NCI-H748 (cell line): ENCODE results near the gene COPS8.
A peak's percentile ranks its signal among the peaks of the same experiment; 100 is the strongest.

Source experiments
- DNase-seq: peaks from one replicate; lab custom pipeline; 2025; ENCODE audit not compliant: unreplicated experiment; lab: John Stamatoyannopoulos, UW

The COPS8 gene

DNA sequence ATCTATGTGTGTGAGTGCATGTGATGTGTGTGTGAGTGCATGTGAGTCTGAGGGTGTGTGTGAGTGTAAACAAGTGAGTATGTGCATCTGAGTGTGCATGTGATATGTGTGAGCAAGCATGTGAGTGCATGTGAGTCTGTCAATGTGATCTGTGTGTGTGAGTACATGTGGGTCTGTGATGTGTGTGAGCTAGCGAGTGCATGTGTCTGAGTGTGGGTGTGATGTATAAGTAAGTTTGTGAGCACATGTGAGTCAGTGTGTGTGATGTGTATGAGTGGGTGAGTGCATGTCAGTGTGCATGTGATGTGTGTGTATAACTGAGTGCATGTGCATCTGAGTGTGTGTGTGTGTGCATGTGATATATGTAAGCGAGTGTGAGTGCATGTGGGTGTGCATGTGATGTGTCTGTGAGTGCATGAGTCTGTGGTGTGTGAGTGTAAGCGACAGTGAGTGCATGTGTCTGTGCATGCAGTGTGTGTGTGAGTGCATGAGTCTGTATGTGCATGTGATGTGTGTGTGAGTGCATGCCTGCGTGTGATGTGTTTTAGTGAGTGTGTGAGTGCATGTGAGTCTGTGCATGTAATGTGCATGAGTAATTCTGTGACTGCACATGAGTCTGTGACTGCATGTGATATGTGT, 44.1 kb downstream of the COPS8 start:
- DNase-seq = no peak

- DNase-seq = no peak
Observed at GRCh38 chr2:237130562-237131421, 45.1 kb downstream of the COPS8 start.

- no peak for DNase-seq
Observed at GRCh38 chr2:237131749-237132533, 46.3 kb downstream of the COPS8 start.

DNA sequence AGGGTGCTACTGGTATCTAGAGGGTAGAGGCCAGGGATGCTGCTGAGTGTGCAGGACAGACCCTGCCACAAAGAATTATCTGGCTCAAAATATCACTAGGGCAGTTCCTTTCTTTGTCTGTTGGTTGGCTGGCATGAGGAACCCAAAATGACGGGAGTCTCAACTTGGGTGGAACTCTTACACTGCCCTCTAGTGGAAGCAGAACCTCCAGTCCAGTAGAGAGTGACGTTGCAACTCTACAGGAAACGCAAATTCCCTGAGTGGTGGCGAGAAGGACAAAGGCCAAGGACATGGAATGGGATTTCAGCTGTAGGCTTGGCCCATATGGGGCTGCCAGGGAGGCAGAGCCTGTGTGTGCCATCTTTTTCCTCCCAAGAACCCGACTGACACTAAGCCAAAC, 47.1 kb downstream of the COPS8 start:
- DNase-seq = peak; percentile 44

GRCh38 chr2:237134321-237135230, 48.9 kb downstream of the COPS8 start:
- no peak for DNase-seq

DNA sequence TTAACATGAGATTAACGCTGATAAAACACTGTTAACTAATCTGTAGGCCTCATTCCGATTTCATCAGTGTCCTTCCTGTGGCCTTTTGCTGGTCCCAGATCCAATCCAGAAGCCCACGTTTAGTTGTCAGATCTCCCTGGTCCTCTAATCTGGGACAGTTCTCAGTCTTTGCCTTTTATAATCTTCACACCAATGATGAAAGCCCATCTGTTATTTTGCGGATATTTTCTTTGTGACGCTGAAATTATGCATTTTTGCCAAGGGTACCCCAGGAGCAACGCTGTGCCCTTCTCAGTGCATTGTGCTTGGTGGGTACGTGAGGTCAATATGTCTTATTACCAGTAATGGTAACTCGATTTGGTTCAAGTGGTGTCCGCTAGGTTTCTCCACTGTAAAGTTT, 51.1 kb downstream of the COPS8 start:
- DNase-seq = no peak

DNA sequence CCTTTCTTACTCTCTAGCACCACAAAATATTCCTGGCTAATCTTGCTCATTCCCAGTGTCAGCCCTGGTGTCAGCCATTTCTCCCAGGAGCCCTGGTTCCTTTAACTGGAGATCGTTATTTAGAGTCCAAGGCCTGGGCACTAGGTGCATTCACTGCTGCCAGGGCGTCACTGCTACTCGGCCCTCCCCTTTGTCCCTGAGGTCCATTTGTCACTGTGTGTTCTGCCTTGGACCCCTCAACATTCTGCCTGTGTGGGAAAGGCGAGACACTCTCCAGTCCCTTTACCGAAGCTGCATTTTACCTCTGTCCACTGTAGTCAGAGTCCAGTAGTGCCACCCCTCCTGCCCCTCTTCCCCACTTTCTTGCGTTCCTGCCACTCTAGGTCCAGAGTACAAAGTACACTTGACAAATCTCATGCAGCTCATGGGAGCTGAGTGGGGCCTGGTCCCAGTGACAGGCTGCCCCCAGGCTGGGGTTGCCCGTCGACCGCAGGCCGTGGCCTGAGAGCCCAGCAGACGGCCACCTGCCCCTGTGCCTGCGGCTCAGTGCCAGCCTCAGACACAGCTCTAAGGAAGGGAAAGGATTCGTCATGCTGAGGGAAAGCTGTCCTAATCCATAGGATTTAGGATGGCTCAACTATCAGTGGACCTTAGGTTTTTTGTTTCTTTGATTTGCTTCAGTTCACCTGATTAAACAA, 52.1 kb downstream of the COPS8 start:
- DNase-seq = no peak

DNA sequence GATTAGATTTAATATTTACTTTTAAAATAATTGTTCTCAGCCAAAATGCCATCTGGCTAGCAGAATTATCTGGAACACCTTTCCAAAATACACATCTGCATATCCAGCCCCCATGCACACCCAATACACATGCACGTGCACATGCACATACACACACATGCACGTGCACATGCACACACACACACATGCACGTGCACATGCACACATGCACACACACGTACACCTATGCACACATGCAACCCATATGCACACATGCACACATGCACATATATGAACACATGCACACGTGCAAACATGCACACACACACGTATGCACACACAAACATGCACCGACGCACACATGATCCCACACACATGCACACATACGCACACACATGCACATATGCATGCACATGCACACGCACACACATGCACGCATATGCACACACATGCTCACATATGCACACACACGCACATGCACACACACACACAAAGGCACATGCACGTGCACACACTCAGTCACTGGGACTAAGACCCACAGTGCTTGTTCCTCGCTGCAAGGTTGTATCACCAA, 53.5 kb downstream of the COPS8 start:
- no peak for DNase-seq

DNA sequence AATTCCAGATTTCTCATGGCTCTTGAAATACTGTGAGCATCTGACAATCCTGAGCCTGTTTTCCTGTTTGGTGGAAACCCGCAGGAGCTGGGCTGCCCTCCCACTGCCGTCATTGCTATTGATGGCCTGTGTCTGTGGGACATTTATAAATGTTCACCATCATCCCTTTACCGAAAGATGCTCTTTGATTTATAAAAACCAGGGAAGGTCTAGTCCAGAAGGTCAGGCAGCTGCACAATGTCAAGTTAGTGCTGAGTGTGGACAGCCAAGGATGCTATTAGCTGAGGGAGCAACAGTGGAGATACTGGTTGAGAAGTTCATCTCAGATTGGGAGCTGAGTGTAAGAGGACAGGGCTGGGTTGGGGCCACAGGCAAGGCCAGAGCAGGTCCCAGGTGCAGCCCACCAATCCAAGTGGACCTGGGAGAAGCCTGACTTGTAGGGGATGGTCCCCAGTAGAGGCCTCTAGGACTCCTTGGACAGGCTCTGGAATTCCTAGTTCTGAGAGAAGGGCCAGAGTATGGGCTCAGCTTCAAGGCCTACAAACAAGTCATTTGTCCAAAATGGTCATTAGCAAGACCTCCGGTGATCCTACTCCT, 55.1 kb downstream of the COPS8 start:
- DNase-seq = no peak

DNA sequence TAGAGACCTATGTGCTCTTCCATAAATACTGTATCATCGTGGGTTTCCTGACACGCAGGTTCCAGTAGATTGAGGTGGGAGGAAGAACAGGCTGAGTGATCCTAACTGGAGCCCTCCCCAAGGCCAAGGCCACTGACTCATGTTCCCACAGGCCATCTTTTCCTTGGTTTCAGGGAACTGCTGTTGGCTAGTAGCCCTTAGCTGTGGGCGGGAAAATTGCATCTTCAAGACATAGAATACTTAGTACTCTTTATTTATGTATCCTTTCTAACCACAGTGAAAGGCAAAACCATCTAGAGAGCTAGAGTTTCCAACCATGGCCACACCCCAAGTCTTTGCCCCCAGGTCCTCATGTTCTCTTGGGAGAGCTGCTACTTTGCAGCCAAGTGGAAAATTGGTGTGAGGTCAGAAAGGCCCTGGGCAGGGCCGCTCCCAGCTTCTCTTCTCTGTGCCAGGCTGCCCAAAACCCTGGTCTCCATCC, 55.9 kb downstream of the COPS8 start:
- no peak for DNase-seq

DNA sequence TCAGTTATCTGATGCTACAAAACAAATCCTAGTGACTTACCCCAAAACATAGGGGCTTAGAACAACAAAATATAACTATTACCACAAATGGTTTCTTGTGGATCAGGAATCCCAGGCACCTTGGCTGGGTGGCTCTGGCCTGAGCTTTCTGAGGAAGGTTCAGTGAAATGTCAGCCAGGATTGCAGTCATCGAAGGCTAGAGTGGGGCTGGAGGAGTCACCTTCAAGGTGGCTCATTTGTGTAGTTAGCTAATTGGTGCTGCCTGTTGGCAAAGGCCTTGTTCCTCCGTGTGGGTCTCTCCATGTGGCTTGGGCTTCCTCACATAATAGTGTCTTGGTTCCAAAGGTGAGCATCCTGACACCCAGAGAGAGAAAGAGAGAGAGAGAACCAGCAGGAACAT, 57.4 kb downstream of the COPS8 start:
- DNase-seq = no peak

- DNase-seq = no peak
Observed at GRCh38 chr2:237143676-237144440, 58.2 kb downstream of the COPS8 start.

DNA sequence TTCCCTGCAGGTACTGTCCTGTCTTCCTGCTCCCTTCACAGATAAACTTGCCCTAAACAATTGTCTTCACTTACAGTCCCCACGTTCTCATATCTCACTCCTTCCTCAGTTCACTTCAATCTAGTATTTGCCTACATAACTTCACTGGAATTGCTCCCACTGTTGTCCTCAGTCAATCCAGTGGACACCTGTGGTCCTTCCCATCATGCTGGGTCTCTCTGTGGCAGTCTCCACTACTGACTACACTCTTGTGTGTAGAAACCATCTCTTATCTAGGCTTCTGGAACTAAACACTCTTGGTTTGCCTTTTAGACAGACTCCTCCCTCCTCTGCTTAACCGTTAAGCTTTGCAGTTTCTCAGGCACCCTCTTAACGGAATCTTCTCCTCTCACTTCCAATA, 58.8 kb downstream of the COPS8 start:
- no peak for DNase-seq

DNA sequence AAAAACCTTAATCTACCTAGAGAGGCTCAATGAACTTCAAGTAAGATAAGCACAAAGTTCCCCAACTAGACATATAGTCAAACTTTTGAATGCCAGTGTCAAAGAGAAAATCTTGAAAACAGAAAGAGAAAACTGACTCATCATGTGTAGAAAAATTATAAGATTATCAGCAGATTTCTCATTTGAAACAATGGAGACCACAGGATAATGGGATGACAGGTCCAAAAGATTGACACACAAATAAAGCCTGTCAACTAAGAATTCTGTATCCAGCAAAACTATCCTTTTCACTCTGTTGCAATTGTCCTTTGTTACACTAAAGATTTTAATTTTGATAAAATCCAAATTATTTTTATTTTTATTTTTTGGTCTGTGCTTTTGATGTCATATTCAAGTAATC, 61.6 kb downstream of the COPS8 start:
- DNase-seq = no peak

DNA sequence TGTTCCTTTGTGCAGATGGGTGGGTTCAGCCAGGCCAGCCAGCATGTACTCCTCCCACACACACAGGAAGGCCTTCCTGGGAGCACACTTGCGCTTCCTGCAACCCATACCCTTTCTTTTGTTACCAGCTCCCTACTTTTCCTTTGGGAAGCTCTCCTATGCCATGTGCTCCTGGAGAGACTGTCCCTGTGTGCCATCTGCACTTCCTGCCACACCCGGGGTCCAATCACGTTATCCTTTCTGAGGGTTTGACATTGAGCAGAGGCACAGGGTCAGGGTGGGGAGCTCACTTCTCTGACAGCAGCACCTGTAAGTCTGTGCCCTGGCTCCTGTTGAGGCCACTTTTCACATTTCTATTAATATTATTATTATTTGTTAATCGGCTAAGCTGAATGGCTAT, 62.9 kb downstream of the COPS8 start:
- no peak for DNase-seq

DNA sequence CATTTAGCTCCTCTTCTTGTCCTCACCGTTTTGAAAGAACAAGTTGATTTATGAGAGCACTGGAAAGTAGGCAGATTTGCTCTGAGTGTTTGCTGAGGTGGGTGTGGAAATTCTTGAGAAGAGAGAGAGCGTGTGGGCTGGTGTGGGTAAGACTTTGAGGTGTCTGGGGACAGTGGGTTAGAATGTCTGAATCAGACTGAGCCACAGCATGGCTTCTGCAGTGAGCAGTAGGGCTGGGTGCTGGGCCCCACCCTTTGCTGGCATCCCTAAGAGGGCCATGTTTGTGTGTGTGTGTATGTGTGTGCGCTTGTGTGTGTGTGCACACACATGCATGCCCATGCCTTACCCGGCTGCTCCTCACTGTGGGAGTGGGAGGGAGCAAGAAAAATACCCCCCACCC, 63.7 kb downstream of the COPS8 start:
- DNase-seq = no peak
